ENCODE results near the gene LRRC3.

GRCh38 chr21:44482581-44483287 lies 27.4 kb downstream of the LRRC3 start:
- no peak for TF ChIP-seq CTCF (conservative IDR thresholded peaks at IDR 0.05)
- no peak for TF ChIP-seq EZH2 (IDR thresholded peaks at IDR 0.05; ENCODE audit: low read depth)
